ENCODE results near the gene PKP4.

The PKP4 gene

DNA sequence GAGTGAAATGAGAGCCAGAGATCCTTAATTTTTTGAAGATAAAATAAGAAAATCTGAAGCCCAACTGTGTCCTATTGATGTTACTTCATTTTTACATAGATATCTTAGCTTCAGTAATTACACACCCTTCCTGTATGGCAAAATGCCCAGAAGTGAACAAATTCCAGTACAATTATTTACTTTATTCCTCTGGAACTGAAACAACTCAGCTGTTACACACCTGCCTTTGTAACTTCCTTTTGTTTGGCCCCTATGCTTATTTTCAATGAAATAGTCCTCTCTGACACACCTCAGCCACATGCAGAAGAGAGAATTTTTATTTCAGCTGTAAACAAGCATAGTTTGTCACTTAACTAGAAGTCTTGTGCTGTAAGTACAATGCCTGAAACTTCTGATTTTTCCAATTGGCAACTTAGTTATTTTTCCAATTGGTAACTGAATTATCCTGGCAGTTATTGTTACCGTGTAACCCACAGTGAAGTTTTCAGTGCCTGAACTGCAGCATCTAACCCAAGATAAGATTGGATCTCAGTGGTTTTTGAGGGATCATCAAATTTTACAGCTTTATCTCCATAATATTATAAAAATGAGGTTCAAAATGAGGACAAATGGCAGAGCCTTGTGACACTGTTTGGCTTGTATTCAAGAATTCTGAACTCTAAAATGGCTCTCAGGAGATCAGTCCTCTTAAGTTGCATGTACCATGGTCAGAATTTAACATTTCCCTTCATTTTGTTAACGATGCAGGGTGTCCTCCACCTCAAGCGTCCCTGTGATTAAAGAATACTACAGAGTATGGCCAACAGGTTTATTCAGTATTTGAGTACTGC, 82.6 kb downstream of the PKP4 start:
- DNase-seq (ENCODE audit: insufficient read length, low spot score) (no peak), FAIRE-seq (no peak)

DNA sequence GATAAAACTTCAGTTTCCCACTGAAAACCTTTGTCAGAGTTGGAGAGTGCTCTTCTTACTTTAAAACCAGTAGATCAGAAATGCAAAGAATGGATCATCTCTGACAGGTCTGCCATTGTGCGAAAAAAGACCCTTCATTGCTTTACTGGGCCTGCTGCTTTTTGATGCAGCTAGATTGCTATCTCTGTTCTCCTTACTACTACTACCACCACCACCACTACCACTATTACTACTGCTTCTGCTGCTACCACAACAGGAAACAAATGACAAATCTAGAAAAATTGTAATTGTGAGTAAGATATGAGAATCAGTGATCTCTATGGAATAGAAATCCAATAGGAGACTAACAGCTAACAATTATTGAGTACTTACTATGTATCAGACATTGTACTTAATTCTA, 85.8 kb downstream of the PKP4 start:
- FAIRE-seq (no peak), DNase-seq (ENCODE audit: insufficient read length, low spot score) (no peak)

- FAIRE-seq (peak; percentile 26), DNase-seq (ENCODE audit: insufficient read length, low spot score) (no peak)
Observed at GRCh38 chr2:158543957-158544356, 87.2 kb downstream of the PKP4 start.

DNA sequence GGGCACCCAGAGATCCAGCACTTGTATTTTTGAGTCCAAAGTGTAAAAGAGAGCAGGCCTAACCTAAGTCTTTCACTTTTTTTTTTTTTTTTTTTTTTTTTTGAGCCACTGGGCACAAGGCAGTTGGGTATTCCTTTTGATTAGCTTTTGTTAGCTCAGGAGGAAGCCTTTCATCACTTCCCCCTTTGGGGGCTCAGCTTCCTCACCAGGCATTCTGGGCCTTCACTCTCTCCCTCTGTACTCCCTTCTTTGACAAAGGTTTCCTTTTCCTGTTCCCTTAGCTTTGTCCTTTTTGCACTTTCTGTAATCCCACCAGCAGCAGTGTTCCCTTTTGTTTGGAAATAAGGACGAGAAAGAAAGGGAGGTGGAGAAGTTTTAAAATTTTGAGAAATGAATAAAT, 88.2 kb downstream of the PKP4 start:
- FAIRE-seq (no peak), DNase-seq (ENCODE audit: insufficient read length, low spot score) (no peak)

GRCh38 chr2:158546412-158547144, 89.8 kb downstream of the PKP4 start:
- DNase-seq (ENCODE audit: insufficient read length, low spot score), result no peak
- peak; percentile 66 for FAIRE-seq

GRCh38 chr2:158553257-158553656, 96.5 kb downstream of the PKP4 start:
- FAIRE-seq (no peak), DNase-seq (ENCODE audit: insufficient read length, low spot score) (no peak)

DNA sequence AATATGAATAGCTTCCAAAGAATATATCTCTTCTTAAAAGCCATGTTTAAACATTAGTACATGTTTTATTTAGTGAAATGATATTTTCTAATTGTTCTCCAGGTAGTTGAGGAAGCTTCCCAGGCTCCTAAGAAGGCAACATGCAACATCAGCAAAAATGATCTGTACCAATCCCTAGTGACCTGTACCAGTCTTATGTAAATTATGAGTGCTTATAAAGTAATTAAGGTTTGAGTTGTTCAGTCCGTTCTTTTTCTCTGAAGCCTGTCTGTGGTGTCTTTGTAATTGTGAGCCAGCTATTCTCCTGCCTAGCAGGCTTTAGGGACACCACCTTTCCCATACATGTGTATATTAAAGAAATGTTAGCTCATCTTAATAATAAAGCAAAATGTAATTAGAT, 98.2 kb downstream of the PKP4 start:
- DNase-seq (ENCODE audit: insufficient read length, low spot score) (no peak), FAIRE-seq (no peak)

GRCh38 chr2:158556124-158556523, 99.4 kb downstream of the PKP4 start:
- no peak for FAIRE-seq
- DNase-seq (ENCODE audit: insufficient read length, low spot score), result no peak

GRCh38 chr2:158557752-158558151, 101.0 kb downstream of the PKP4 start:
- DNase-seq (ENCODE audit: insufficient read length, low spot score), result no peak
- no peak for FAIRE-seq

DNA sequence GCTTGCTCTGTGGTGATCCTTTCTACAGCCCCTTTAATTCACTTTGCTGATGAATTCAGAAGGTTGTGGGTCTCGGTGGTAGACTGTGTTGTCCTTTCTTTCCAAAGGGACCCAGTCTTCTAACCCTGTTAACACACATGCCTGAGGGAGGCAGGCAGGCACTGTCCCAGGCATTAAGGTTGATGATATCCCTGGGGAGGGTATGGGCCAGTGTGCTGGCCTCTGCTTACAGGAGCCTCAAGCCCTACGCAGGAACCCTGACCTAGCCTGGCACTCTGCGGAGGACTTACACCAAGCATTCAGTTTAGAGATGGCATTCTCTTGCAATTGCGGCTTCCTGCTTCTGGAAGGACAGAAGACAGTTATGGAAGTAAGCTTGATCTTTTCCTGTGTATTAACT, 102.5 kb downstream of the PKP4 start:
- FAIRE-seq, result no peak
- DNase-seq (ENCODE audit: insufficient read length, low spot score), result no peak

DNA sequence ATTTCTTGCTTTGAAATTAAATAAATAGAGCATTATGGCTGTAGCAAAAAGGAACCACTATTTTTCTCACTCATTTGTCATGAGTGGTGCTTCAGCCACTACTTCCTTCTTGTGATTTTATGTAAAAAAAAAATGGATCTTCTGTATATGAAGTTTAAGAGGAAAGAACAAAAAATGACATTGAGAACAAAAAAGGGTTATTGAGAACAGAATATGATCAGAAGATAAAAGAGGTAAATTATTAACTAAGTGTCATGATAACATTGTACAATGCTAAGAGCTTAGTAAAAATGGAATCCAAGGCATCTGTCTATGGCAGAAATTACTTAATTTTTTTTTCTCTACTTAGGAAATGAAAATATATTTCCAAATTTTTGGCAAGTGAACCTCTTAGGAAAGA, 103.5 kb downstream of the PKP4 start:
- no peak for FAIRE-seq
- no peak for DNase-seq (ENCODE audit: insufficient read length, low spot score)

- no peak for FAIRE-seq
- no peak for DNase-seq (ENCODE audit: insufficient read length, low spot score)
Observed at GRCh38 chr2:158561054-158561453, 104.3 kb downstream of the PKP4 start.

- FAIRE-seq, result no peak
- DNase-seq (ENCODE audit: insufficient read length, low spot score), result no peak
Observed at GRCh38 chr2:158567208-158567607, 110.5 kb downstream of the PKP4 start.

GRCh38 chr2:158569284-158569683, 112.5 kb downstream of the PKP4 start:
- DNase-seq (ENCODE audit: insufficient read length, low spot score) (no peak), FAIRE-seq (no peak)

DNA sequence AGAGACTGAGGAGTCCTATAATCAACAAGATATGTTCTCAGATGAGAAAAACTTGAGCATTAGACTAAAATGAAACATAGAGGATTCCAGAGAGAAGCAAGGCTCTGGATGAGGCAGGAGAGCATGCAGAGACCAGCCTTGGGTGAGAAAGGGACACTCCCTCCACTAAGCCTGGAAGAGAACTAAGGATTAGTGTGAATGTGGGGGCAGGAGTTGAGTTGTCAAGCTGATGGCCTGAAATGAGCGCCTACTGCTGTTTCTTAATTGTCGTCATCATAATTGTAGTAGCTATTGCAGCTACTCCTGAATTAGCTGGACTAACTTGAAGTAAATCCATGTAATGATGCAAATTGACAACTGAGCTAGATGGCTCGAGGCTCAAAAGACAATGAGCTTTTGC, 114.1 kb downstream of the PKP4 start:
- no peak for DNase-seq (ENCODE audit: insufficient read length, low spot score)

GRCh38 chr2:158573739-158574138, 117.0 kb downstream of the PKP4 start:
- FAIRE-seq (no peak), DNase-seq (ENCODE audit: insufficient read length, low spot score) (no peak)

More for the DNA sequence above, 114.1 kb downstream of the PKP4 start:
- no peak for FAIRE-seq

GRCh38 chr2:158575051-158575635, 118.4 kb downstream of the PKP4 start:
- DNase-seq (ENCODE audit: insufficient read length, low spot score) (no peak), FAIRE-seq (no peak)

GRCh38 chr2:158577141-158577540, 120.4 kb downstream of the PKP4 start:
- DNase-seq (ENCODE audit: insufficient read length, low spot score), result no peak

DNA sequence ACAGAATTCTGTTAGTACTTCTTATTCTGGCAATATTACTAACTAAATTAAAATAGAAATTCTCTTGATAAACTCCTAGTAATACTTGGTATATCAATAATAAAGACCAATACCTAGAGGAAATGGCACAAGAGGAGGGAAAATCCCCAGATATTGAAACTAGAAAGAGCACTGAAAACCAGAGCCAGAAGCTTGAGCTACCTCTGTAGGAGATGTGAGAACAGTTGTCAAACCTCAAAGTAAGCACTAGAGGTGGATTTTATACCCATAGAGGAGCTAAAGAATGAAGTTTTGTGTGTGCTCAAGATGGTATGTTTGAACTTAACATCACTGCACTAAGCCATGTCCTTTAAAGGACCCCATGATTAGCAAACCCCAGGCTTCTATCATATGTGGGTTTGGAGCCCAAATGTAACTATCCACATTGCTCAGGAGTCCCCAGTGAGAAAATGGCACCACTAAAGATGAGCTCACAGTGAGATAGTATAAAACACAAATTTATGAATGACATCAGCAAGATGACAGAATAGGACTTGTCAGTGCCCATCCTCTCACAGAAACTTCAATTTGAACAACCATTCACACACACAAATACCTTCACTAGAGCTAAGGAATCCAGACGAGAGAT, 122.1 kb downstream of the PKP4 start:
- DNase-seq (ENCODE audit: insufficient read length, low spot score) (no peak), FAIRE-seq (peak; percentile 71)

More at GRCh38 chr2:158577141-158577540, 120.4 kb downstream of the PKP4 start:
- FAIRE-seq, result no peak

DNA sequence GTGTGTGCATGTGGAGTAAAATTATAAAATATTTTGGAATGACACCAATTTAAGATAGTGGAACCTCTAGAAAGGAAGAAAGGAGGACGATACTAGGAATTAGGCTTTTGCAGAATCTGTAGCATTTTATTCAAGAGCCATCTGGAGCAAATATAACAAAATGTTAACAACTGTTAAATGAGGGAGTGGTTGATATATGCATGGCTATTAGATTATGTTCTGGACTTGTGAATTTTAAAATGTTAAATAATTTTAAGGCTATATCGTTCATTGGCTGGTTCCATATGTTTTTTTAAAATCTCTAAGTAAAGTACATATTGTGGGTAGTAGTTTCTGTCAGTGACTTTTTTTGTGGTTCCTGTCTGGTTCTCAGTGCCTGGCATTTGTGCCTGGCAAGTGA, 123.2 kb downstream of the PKP4 start:
- FAIRE-seq (no peak), DNase-seq (ENCODE audit: insufficient read length, low spot score) (no peak)

- DNase-seq (ENCODE audit: insufficient read length, low spot score) (no peak), FAIRE-seq (no peak)
Observed at GRCh38 chr2:158580760-158581159, 124.0 kb downstream of the PKP4 start.

Measured in GM19239 (cell line).